ENCODE results near the gene INPP5A. TPM values are rescaled to one million over a fixed set of nuclear protein-coding genes. Genes with fewer than 3 reads are reported as not detected.

INPP5A gene
- total RNA-seq, 1 experiment from 2014 or later = 22.6 TPM

DNA sequence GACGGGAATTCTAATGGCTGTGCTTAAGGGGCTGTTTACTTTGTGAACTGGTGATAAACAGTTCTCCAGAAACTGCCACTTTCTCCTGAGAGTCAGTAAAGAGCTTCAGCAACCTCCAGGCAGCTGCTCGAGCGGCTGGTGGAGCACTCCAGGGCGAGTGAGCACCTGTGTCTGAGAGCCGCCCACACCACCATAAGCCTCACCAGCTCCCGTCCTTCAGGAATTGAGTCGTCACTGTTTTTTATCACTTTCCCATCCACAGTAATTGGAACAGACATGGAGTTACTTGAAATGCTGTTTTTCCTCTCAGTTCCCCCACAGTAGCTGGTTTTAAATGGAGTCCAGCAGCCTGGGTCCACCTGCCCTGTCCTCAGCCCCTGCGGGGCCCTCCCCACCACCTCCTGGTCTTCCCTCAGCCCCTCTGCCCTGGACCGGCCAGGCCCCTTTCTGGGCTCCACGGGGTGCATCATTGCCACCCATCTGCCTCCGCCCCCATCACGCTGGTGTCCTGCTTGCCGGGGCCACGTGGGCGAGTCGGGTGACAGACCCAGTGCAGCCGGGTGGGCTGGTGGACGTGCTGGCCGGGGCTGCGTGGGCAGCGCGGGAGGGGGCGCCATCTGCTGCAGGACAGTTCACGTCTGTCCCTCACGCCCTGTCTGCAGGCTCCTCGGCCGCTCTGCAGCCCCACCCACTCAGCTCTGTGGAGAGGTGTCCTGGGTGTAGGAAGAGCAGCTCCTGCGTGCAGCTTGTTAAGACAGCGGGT is 192.4 kb downstream of the INPP5A start:
- no peak for DNase-seq
- no peak overlapping the region for H3K4me2 ChIP-seq (ENCODE audit: low read length)
- intact Hi-C loops (cut with micrococcal nuclease) = no loop called here
- no peak for ATAC-seq
- no peak overlapping the region for H3K4me3 ChIP-seq (ENCODE audit: low read length)
- no peak for TF ChIP-seq EZH2phosphoT487 (IDR thresholded peaks at IDR 0.05; ENCODE audit: borderline replicate concordance, low read length)
- TF ChIP-seq, protein P1, sequence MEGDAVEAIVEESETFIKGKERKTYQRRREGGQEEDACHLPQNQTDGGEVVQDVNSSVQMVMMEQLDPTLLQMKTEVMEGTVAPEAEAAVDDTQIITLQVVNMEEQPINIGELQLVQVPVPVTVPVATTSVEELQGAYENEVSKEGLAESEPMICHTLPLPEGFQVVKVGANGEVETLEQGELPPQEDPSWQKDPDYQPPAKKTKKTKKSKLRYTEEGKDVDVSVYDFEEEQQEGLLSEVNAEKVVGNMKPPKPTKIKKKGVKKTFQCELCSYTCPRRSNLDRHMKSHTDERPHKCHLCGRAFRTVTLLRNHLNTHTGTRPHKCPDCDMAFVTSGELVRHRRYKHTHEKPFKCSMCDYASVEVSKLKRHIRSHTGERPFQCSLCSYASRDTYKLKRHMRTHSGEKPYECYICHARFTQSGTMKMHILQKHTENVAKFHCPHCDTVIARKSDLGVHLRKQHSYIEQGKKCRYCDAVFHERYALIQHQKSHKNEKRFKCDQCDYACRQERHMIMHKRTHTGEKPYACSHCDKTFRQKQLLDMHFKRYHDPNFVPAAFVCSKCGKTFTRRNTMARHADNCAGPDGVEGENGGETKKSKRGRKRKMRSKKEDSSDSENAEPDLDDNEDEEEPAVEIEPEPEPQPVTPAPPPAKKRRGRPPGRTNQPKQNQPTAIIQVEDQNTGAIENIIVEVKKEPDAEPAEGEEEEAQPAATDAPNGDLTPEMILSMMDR (conservative IDR thresholded peaks at IDR 0.05; ENCODE audit: low read depth, low read length) = no peak
- no peak for TF ChIP-seq EZH2 (IDR thresholded peaks at IDR 0.05; ENCODE audit: low read length, unreplicated experiment)
- no peaks in the 10 kb centered on the region for H3K4me1 ChIP-seq (ENCODE audit: insufficient read depth, low read length)
- H3K27ac ChIP-seq (ENCODE audit: low read length) = no peak overlapping the region
- H3K9ac ChIP-seq (ENCODE audit: low read length) = no peak overlapping the region
- ChIA-PET CTCF (interaction anchor here (0.7 kb wide), 1 partner anchor 345 kb away, joined by 3 read pairs; no protein-coding TSS in a partner anchor), POLR2A (ENCODE audit: unreplicated experiment) (no interaction called here)
- H3K79me2 ChIP-seq (ENCODE audit: low read length) = no peaks in the 10 kb centered on the region
- H3F3A ChIP-seq (ENCODE audit: low read length, unreplicated experiment) = no peaks in the 10 kb centered on the region
- H3K27me3 ChIP-seq (ENCODE audit: low read length) = no peaks in the 10 kb centered on the region
- no peaks in the 10 kb centered on the region for H4K20me1 ChIP-seq (ENCODE audit: low read length)
- H3K9me2 ChIP-seq (replicated peaks; ENCODE audit: low read length) = no peaks in the 10 kb centered on the region
- H3K9me3 ChIP-seq (ENCODE audit: low read length) = no peaks in the 10 kb centered on the region
- no TSS peak for BruUV-seq (replicated peaks)
- no peaks in the 10 kb centered on the region for H3K36me3 ChIP-seq (ENCODE audit: low read depth, low read length)
- H2AFZ ChIP-seq (ENCODE audit: low read length) = no peak overlapping the region

DNA sequence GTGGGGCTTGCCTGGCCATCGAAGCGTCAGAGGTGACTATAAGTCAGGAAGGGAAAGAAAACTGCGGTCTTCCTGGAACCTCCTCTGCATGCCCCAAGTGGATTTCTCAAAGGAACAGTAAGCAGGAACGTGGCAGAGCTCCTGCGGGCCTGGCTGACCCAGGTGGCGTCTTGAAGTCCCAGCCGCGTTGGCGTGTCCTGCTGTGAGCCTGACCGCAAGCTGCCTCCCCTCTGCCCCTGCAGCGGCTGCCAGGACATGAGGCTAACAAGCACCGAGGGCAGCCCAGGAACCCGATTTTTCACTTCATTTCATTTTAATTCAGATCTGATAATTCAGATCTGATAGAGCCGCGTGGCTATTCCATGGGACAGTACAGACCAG is 193.0 kb downstream of the INPP5A start:
- TF ChIP-seq EZH2 (IDR thresholded peaks at IDR 0.05; ENCODE audit: low read length, unreplicated experiment) (no peak), EZH2phosphoT487 (IDR thresholded peaks at IDR 0.05; ENCODE audit: borderline replicate concordance, low read length) (no peak)
- TF ChIP-seq, protein P1 (conservative IDR thresholded peaks at IDR 0.05; ENCODE audit: low read depth, low read length) = no peak
- no peak for DNase-seq
- POLR2A ChIA-PET (ENCODE audit: unreplicated experiment) = no interaction called here
- Histone ChIP-seq H2AFZ (ENCODE audit: low read length) (no peak overlapping the region), H3K27ac (ENCODE audit: low read length) (no peak overlapping the region), H3K27me3 (ENCODE audit: low read length) (no peaks in the 10 kb centered on the region), H3K9ac (ENCODE audit: low read length) (no peak overlapping the region), H3K4me2 (ENCODE audit: low read length) (no peak overlapping the region), H3K9me2 (replicated peaks; ENCODE audit: low read length) (no peaks in the 10 kb centered on the region), H3K4me1 (ENCODE audit: insufficient read depth, low read length) (no peaks in the 10 kb centered on the region), H3K79me2 (ENCODE audit: low read length) (no peaks in the 10 kb centered on the region), H3F3A (ENCODE audit: low read length, unreplicated experiment) (no peaks in the 10 kb centered on the region), H3K36me3 (ENCODE audit: low read depth, low read length) (no peaks in the 10 kb centered on the region), H3K4me3 (ENCODE audit: low read length) (no peak overlapping the region), H4K20me1 (ENCODE audit: low read length) (no peaks in the 10 kb centered on the region), H3K9me3 (ENCODE audit: low read length) (no peaks in the 10 kb centered on the region)
- no peak for ATAC-seq
- BruUV-seq (replicated peaks) = no TSS peak
- CTCF ChIA-PET = no interaction called here
- intact Hi-C loops (cut with micrococcal nuclease) = no loop called here

DNA sequence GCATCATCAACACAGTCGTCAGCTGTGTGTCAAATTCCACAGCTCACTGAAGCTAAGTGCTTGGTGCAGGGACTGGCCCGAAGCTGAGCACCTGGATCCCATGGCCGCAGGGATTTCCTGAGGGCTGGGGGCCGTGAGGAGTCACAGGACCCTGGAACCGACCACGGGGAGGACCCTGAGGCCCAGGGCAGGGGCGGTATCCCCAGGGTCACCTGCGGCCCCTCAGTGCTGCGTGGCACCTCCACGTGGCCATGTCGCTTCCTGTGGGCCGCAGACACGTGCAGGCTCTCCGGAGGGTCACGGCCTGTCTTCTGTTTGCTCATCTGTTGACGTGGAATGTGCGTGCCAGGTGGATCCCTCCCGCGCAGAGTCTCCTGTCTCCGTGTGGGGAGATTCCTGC is 194.9 kb downstream of the INPP5A start:
- H3K36me3 ChIP-seq (ENCODE audit: low read depth, low read length) = no peaks in the 10 kb centered on the region
- DNase-seq (no peak), ATAC-seq (no peak)
- no peaks in the 10 kb centered on the region for H3K9me2 ChIP-seq (replicated peaks; ENCODE audit: low read length)
- H4K20me1 ChIP-seq (ENCODE audit: low read length) = no peaks in the 10 kb centered on the region
- H3K27me3 ChIP-seq (ENCODE audit: low read length) = no peaks in the 10 kb centered on the region
- intact Hi-C loops (cut with micrococcal nuclease) = no loop called here
- no peak overlapping the region for H3K9ac ChIP-seq (ENCODE audit: low read length)
- CTCF ChIA-PET = no interaction called here
- H3K79me2 ChIP-seq (ENCODE audit: low read length) = no peaks in the 10 kb centered on the region
- POLR2A ChIA-PET (ENCODE audit: unreplicated experiment) = no interaction called here
- BruUV-seq (replicated peaks) = no TSS peak
- H3F3A ChIP-seq (ENCODE audit: low read length, unreplicated experiment) = no peaks in the 10 kb centered on the region
- no peak overlapping the region for H3K4me2 ChIP-seq (ENCODE audit: low read length)
- H3K4me3 ChIP-seq (ENCODE audit: low read length) = no peak overlapping the region
- H2AFZ ChIP-seq (ENCODE audit: low read length) = no peak overlapping the region
- no peak overlapping the region for H3K27ac ChIP-seq (ENCODE audit: low read length)
- TF ChIP-seq EZH2 (IDR thresholded peaks at IDR 0.05; ENCODE audit: low read length, unreplicated experiment) (no peak), EZH2phosphoT487 (IDR thresholded peaks at IDR 0.05; ENCODE audit: borderline replicate concordance, low read length) (no peak)
- TF ChIP-seq, protein P1 (conservative IDR thresholded peaks at IDR 0.05; ENCODE audit: low read depth, low read length) = no peak
- H3K9me3 ChIP-seq (ENCODE audit: low read length) = no peaks in the 10 kb centered on the region
- H3K4me1 ChIP-seq (ENCODE audit: insufficient read depth, low read length) = no peaks in the 10 kb centered on the region

All from PC-3 (cell line).